SU-DHL-6 (cell line): ENCODE measurements around the gene AFAP1L1.

ENCODE experiments used
- EZH2phosphoT487 ChIP-seq: fragments of 200-600 bp; sonication (generic), shearing (Covaris generic); conservative IDR thresholded peaks from 2 replicates; pipeline ENCODE4 v1.6.1; 2018; ENCODE audit warnings: mild to moderate bottlenecking, antibody characterized with exemption, low read length, moderate library complexity, mixed read lengths
- TF ChIP-seq, protein P1 (sequence below): fragments of 200-600 bp; sonication (generic); IDR thresholded peaks from one replicate; pipeline ENCODE4 v1.5.1; 2017; ENCODE audit warnings: antibody characterized with exemption, mild to moderate bottlenecking, low read length, moderate library complexity; ENCODE audit not compliant: insufficient read depth, poor library complexity, severe bottlenecking

DNA sequence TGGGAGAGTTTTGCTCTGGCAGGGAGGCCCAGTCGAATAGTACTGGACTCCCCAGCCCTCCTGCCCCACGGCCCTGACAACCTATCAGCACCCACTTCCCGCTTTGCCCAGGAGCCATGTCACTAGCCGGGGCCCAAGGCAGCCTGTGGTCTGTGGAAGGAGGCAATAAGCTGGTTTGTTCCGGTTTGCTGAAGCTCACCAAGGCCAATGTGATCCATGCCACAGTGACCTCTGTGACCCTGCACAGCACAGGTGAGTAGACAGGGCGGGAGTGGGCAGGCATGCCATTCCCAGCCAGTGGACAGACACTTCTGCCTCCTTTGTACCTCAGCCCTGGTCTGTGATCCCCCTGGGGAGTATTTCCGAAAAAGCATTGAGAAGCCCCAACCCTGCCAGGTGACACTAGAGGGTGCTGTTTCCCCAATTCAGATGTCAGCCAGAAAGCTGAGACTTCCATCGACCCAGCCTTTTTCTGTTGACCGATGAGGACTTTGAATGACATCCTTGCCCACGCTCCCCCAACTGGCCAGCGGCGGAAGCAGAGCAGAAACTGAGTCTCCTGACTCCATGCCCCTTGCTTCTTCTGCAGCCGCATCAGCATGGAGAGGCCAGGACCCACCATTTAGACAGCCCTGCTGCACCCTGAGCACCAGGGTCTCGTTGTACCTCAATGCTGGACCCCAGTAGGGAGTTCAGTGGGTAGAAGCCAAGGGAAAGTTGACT, 95.8 kb downstream of the AFAP1L1 start:
- TF ChIP-seq, protein P1, sequence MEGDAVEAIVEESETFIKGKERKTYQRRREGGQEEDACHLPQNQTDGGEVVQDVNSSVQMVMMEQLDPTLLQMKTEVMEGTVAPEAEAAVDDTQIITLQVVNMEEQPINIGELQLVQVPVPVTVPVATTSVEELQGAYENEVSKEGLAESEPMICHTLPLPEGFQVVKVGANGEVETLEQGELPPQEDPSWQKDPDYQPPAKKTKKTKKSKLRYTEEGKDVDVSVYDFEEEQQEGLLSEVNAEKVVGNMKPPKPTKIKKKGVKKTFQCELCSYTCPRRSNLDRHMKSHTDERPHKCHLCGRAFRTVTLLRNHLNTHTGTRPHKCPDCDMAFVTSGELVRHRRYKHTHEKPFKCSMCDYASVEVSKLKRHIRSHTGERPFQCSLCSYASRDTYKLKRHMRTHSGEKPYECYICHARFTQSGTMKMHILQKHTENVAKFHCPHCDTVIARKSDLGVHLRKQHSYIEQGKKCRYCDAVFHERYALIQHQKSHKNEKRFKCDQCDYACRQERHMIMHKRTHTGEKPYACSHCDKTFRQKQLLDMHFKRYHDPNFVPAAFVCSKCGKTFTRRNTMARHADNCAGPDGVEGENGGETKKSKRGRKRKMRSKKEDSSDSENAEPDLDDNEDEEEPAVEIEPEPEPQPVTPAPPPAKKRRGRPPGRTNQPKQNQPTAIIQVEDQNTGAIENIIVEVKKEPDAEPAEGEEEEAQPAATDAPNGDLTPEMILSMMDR, result peak; percentile 78
- TF ChIP-seq EZH2phosphoT487, result no peak
